K562 treated with DMSO at 1 percent for 12 hours (cell line): ENCODE results near the gene SLF2. TPM values are rescaled to one million over a fixed set of nuclear protein-coding genes. Genes with fewer than 3 reads are reported as not detected.

Experiments
- total RNA-seq: library from RNA; unstranded; fragments of 300-600 nt; gene quantifications from 2 replicates; pipeline ENCODE4 v1.2.3, GENCODE V29; 2022; ENCODE audit not compliant: insufficient read depth

SLF2 gene, protein sequence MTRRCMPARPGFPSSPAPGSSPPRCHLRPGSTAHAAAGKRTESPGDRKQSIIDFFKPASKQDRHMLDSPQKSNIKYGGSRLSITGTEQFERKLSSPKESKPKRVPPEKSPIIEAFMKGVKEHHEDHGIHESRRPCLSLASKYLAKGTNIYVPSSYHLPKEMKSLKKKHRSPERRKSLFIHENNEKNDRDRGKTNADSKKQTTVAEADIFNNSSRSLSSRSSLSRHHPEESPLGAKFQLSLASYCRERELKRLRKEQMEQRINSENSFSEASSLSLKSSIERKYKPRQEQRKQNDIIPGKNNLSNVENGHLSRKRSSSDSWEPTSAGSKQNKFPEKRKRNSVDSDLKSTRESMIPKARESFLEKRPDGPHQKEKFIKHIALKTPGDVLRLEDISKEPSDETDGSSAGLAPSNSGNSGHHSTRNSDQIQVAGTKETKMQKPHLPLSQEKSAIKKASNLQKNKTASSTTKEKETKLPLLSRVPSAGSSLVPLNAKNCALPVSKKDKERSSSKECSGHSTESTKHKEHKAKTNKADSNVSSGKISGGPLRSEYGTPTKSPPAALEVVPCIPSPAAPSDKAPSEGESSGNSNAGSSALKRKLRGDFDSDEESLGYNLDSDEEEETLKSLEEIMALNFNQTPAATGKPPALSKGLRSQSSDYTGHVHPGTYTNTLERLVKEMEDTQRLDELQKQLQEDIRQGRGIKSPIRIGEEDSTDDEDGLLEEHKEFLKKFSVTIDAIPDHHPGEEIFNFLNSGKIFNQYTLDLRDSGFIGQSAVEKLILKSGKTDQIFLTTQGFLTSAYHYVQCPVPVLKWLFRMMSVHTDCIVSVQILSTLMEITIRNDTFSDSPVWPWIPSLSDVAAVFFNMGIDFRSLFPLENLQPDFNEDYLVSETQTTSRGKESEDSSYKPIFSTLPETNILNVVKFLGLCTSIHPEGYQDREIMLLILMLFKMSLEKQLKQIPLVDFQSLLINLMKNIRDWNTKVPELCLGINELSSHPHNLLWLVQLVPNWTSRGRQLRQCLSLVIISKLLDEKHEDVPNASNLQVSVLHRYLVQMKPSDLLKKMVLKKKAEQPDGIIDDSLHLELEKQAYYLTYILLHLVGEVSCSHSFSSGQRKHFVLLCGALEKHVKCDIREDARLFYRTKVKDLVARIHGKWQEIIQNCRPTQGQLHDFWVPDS
- total RNA-seq, result 8.9 and 16.0 TPM in 2 replicates

GRCh38 chr10:100912605-100913469, at the start of gene SLF2:
Gene SLF2 (plus strand): TSS chr10:100912963. CDS start chr10:100913111, 148 bp downstream.

GRCh38 chr10:100969187-100970075, 56.7 kb downstream of the SLF2 start, which contains the start of gene SEMA4G:
Gene SEMA4G (plus strand): TSS chr10:100969504. CDS start chr10:100972913, 3,409 bp downstream.

GRCh38 chr10:100986952-100987684, 74.4 kb downstream of the SLF2 start, which contains the start of the genes MRPL43 and TWNK:
Gene MRPL43 (minus strand): TSS chr10:100987497. CDS start chr10:100987443, 54 bp downstream.
Gene TWNK (plus strand): TSS chr10:100987543. CDS start chr10:100988211, 668 bp downstream.

GRCh38 chr10:100999742-101000126, 87.0 kb downstream of the SLF2 start, which contains the start of gene LZTS2:
Gene LZTS2 (plus strand): TSS chr10:100999808. CDS start chr10:101002539, 2,731 bp downstream.

Other genes with a start within 250 kb of the SLF2 start
- gene PAX2, start 167.4 kb upstream of the SLF2 start, total RNA-seq, result not detected in 2 replicates
- gene SEMA4G, start 56.5 kb downstream of the SLF2 start, total RNA-seq, result 1.5 and 1.8 TPM in 2 replicates
- 51.9 and 54.0 TPM in 2 replicates for gene MRPL43, start 74.5 kb downstream of the SLF2 start, total RNA-seq
- gene TWNK, start 74.6 kb downstream of the SLF2 start, total RNA-seq, result 3.8 and 6.2 TPM in 2 replicates
- 38.2 and 39.9 TPM in 2 replicates for gene LZTS2, start 86.8 kb downstream of the SLF2 start, total RNA-seq
- 0.27 and 0.78 TPM in 2 replicates for gene PDZD7, start 118.2 kb downstream of the SLF2 start, total RNA-seq
- gene SFXN3, start 118.3 kb downstream of the SLF2 start, total RNA-seq, result 1.1 and 2.1 TPM in 2 replicates
- gene KAZALD1, start 149.0 kb downstream of the SLF2 start, total RNA-seq, result 15.6 and 15.8 TPM in 2 replicates
- 0.22 TPM in 1 of 2 replicates, not detected in the other for gene TLX1, start 218.3 kb downstream of the SLF2 start, total RNA-seq